Stimulated activated CD8-positive, alpha-beta memory T cell treated with anti-CD3 and anti-CD28 coated beads, Interleukin-4, amount 100 ng/mL, for 48 hours (primary cell): ENCODE measurements around the gene C10orf90.

Source experiments
- DNase-seq: peaks from one replicate; pipeline ENCODE4 v3.0.0-alpha.2; 2020

The C10orf90 gene

GRCh38 chr10:126632705-126633104, 37.8 kb downstream of the C10orf90 start:
- DNase-seq: no peak

DNA sequence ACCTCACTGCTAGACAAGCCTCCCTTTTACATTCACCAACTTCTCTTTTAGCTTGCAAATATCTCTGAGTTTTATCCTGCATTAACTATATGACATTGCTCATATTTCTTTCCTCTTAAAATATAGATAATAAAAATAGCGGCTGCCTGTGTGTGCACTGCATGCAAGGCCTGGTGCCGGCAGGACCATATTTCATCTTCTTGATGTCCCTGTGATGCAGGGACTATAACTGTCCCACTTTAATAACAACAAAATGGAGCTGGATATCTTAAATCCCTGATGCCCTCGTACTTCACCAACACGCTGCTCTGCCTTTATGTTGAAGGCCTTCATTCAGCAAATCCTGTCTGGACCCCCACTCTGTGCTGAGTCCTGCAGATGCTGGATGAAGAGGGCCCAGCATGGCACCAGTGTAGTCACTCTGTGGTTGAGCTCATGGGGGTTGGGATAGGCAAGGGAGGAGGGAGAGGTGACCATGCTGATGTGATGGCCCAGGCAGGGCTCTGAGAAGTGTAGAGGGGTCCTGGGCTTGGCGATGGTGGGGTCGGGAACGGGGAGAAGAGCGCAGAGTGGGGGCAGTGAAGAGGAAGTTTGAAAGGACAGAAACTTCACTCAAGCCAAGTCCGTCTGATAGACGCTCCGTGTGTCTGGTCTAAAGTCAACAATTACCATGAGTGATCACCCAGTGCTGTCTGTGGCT, 40.4 kb downstream of the C10orf90 start:
- DNase-seq: no peak

- DNase-seq: no peak
These were observed 41.7 kb downstream of the C10orf90 start for GRCh38 chr10:126628746-126629145.

DNA sequence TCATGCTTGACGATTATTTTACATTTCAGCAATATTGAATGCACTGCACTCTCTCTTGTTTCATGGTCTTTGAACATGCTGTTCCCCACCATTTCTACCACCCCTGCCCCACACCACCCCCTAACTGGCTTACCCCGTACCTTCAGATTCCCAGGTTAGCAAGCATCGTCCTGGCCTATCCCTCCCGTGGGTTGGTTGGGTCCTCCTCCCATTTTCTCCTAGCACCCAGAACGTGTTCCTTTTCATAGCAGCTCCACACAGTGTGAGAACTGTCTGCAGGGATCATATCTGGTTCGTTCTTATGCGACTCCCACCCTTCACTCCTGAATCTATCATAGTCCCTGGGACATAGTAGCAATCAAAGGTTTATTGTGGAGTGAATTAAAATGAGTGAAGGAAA, 48.6 kb downstream of the C10orf90 start:
- no peak for DNase-seq

GRCh38 chr10:126618466-126618865, 52.0 kb downstream of the C10orf90 start:
- DNase-seq: no peak

DNA sequence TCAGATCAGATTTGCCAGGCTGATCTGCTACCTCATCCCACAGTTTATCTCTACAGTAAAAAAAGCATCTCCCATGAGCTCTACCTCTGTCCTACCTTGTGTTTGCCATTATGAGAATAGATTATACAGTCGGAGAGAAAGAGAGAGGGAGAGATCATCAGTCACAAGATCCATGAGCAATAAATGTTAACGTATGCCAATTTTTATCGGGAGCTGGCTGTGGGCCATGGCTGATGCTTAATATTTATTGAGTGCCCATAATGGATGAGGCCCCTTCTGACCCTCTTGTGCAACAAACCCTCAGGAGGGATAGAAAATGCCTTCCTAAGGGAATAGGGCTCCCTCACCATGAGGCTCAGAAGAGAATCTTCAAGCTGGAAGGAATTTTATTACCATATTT, 52.8 kb downstream of the C10orf90 start:
- DNase-seq: no peak

GRCh38 chr10:126617208-126617607, 53.3 kb downstream of the C10orf90 start:
- DNase-seq: no peak

DNA sequence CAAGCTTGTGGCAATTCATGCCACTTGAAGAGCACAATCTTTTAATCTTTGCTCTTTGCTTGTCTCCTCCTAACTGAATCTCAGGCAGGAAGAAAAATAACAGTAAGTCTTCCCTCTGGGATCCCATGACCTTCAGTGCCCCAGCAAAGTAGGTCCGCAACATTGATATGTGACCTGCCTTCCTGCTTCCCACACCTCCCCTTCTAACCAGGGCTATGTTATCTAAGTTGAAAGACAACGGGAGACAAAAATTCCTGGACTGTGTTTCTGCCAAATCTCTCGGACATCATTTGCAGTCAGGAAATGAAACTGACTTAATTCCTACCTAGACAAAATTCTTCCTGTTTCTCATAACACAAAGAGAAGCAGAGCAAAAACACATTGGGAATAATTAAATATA, 53.8 kb downstream of the C10orf90 start:
- DNase-seq: no peak

GRCh38 chr10:126611303-126611702, 59.2 kb downstream of the C10orf90 start:
- DNase-seq: no peak

DNA sequence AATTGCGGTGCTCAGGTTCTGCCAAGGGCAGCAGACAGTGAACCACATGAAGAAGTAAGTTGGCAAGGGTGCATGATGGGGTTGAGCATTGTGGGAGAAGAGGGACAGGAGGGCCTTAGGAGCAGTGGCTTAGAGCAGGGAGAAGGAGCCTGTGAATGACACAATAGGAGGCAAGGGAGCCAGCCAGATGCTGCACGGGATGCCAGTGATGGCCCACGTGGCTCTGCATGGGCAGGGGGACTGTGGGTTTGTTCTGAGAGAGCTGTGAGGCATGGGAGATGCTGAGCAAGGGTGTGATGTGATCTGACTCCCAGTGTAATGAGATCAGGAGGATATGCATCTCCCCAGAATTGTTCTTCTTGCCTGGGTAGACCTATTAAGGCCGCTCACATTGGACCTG, 60.9 kb downstream of the C10orf90 start:
- no peak for DNase-seq

DNA sequence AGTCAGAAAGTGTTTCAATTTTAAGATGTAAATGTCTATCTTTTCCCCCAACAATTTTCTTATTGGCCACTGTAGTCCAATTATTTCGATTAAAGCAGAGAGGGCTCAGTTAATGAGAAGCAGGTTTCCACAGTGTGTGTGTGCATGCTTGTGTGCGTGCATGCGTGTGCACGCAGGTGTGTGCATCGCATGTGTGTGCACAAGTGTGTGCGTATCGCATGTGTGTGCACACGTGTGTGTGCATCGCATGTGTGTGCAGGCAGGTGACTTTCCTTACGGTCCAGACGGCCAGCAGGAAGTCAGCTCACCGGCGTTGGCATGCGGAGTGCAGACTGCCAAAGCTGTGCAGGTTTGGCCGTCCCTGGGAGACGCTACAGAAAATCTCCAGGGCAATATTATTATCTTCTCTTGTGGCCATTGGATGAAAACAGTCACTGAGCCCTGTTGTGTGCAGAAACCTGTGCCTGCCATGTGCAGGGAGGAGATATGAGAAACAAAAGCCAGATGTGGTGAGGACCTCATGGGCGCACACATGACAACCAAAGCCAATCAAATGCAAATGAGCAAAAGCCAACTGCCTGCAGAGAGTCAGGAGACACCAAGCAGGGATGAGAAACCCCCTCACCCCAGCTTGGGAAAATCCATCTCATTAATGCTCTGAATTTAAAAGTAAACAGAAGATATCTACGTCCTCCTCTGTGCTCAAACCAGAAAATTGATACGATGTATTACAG, 70.4 kb downstream of the C10orf90 start:
- no peak for DNase-seq

DNA sequence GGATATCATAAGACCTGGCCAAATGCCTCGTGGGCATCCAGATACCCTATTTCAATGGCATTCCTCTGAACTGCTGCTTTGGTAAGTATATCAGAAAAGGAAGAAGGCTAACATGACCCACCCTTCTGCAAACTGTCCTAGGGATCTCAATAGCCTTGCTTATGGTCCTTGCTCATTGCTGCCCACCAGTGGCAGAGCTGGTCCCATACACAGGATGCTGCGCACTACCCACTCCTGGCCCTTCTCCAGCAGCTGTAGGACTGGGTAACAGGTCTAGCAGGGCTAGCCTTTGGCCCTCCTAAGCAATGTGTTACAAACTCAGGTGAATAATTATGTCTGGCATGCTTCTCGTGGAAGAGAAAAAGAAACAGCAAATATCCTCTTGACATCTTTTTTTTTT, 72.5 kb downstream of the C10orf90 start:
- DNase-seq: peak; percentile 28

DNA sequence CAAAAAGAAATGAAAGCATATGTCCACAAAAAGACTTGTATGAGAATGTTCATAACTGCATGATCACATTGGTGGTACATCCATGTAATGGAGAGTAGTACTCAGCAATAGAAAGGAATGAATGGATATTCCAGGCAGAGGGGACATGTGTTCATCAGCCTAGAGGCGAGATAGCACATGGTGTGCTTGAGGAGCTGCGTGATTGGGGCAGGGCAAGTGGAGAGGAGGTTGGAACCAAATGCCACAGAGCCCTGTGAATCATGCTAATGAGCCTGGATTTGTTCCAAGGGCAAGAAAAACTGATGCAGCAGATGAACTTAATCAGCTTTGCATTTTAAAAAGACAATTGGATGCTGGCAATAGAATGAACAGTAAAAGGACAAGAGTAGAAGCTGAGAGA, 73.3 kb downstream of the C10orf90 start:
- DNase-seq: no peak

- DNase-seq: no peak
These were observed 73.9 kb downstream of the C10orf90 start for GRCh38 chr10:126596472-126597016.

GRCh38 chr10:126595160-126595559, 75.3 kb downstream of the C10orf90 start:
- no peak for DNase-seq

- DNase-seq: no peak
These were observed 76.4 kb downstream of the C10orf90 start for GRCh38 chr10:126593968-126594701.

GRCh38 chr10:126592901-126593300, 77.6 kb downstream of the C10orf90 start:
- no peak for DNase-seq

GRCh38 chr10:126588024-126588423, 82.5 kb downstream of the C10orf90 start:
- DNase-seq: no peak

GRCh38 chr10:126586878-126587277, 83.6 kb downstream of the C10orf90 start:
- DNase-seq: no peak

- no peak for DNase-seq
These were observed 84.4 kb downstream of the C10orf90 start for GRCh38 chr10:126586128-126586527.

- DNase-seq: no peak
These were observed 85.1 kb downstream of the C10orf90 start for GRCh38 chr10:126585249-126586017.

DNA sequence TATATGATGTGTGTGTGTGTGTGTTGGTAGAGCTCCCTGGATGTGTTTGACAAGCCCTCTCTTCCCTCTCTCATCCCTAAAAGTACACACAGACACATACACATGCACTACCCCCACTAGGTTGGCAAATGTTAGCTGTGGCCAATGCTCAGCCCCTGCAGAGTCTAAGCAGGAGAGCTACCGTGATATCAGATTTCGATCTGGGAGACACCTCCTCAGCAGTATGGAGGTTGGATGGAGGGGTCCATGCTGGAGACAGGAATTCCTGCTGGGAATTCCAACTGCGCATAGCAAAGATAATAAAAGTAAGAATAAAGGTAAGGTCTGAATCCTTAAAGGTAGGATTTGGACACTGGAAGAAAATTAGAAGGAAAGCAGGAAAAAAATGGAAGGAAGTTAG, 85.7 kb downstream of the C10orf90 start:
- no peak for DNase-seq
